Measurements from ENCODE around the gene CCDC177.

Gene CCDC177

DNA sequence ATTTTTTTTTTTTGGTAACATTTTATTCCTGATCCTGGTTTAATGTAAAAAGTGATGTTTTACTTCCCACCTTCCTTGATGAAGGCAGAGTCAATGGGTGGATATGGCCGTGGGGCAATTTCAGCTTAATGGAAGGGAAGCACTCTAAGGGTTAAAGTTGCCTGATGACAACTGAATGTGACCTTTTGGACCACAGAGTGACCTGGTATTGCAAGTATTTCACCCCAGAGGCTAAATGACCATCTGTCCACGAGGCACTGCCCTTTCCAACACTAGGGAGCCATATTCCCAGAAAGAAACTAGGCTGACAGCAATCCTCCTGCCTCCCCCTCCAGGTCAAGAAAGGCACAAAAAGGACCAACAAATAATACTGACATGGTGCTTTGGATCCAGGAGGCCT lies 4.8 kb downstream of the CCDC177 start:
- DNase-seq, result no peak

DNA sequence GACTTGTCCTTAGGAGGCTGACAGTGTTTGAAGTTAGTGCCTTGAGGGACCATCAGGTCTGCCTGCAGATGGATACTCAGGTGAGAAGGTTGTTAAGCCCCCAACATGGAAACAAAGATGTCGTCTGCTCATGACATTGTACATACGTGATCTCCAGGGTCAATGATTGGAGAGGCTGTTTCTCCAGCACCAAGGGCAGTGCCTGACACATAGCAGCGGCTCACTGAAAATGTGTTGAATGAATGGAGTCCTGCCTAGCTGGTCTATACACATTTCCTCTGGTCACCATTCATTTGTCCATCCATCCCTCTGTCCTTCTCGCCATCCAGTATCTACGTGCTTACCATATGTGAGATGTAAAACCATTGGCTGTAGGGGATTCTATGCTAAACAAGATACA lies 7.1 kb downstream of the CCDC177 start:
- DNase-seq, result no peak

DNA sequence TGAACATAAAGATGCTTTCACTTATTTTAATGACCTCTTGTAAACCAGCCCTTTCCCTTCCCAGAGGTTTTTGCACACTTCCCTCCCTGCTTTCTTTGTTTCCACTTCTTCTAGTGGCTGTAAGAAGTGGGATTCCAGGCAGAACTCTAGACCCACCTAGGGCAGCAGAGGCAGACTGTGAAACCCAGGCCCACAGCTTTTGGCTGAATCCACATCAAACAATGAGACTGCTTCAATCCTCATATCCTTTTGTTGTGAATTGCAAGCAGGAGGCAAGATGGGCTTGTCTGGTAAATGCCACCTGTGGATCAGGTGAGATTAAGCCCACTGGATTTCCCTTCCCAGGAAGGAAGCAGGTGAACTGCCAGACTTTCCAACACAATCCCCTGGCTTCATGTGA lies 12.8 kb downstream of the CCDC177 start:
- DNase-seq, result no peak

DNA sequence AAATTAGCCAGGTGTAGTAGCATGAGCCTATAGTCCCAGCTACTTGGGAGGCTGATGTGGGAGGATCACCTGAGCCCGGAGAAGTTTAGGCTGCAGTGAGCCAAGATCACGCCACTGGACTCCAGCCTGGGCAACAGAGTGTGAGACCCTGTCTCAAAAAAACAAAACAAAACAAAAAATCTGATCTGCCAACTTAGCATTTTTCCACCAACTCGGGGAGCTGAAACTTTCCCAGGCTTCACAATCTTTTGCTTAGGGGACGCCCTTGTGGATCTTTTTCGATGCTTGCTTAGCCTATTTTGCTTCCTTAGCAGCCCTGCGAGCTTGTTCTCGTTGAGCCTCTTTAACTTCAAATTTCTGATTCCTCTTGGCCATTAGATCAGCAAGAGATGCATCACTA lies 13.8 kb downstream of the CCDC177 start:
- no peak for DNase-seq

DNA sequence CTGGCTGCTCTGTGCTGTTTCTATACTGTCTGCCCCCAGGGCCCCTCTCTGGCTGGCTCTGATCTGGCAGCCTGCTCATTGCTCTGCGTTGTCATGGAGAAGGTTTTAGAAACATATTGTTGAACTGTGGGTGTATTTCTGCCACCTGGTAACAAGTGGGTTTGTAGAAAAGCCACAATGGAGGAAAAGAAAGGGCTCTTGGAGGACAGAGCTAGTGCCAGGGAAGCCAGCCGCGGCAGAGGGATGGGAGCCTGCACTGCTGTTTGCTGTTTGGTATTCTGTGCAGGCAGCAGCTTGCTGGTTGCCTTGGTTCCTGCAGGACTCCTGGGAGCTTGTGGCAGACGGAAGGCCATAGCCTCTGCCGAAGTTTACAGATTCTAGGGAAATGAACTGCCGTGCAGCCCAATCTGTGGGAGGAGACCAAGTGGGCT lies 15.1 kb downstream of the CCDC177 start:
- peak in 47 of 56 donors; percentile 6 to 78 (median 39) for DNase-seq

DNA sequence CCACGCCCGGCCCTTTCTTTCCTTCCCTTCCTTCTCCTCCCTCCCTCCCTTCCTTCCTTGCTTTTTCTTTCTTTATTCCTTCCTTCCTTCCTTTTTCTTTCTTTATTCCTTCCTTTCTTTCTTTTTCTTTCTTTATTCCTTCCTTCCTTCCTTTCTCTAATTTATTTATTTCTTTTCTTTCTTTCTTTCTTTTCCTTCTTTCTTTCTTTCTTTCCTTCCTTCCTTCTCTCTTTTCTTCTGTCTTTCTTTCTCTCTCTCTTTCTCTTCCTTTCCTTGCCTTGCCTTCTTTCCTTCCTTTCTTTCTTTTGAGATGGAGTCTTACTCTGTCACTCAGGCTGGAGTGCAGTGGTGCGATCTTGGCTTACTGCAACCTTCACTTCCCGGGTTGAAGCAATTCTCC lies 15.9 kb downstream of the CCDC177 start:
- DNase-seq, result no peak

DNA sequence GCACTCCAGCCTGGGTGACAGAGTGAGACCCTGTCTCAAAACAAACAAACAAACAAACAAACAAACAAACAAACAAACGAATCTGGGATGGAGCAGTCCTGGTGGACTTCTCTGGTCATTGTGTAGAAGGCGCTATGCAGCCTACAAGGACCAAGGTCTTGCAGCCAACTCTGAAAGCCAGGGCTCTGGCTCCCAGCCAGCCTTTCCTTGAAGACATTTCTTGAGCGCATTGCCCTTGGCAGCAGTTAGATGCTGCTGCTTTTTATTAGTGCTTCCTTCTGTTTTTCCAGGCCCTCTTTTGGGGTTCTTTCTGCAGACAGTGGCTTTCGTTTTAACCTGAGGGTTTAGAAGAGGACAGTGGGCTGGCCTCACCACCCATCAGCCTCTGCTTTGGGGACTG lies 20.2 kb downstream of the CCDC177 start:
- DNase-seq, result peak in 16 of 56 donors; percentile 2 to 69 (median 31)

DNA sequence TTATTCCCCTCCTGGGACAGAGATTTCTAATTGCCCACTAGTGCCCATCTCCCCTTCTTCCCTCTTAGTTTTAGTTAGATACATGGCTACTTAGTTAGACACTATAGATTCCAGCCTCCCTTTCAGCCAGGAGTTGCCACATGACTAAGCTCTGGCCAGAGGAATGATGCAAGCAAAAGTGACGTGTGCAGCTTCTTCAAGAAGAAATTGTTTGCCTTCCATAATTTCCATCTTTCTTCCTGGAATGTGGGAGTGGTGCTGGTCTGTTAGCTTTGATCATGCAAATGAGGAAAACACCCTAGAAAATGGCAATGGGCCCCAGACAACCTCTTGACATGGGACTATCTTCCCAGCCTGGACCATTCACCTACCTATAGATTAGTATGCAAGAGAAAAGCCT lies 21.4 kb downstream of the CCDC177 start:
- DNase-seq, result no peak

DNA sequence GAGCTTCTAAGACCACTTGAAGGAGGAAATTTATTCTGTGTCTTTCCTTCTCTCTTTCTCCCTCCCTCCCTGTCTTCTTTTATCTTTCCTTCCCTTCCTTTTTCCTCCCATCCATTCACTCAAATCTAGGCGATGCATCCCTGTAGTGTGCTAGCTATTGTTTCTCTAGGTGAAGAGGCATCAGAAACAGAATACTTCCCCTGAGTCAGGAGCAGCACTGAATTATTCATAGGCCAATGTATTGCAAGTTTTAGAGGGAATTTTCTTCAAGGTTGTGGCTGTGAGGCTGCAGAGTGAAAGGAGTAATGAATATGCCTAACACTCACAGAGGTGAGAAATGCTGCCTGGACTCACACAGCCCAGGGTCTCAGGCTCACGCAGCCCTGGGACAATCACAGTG lies 23.2 kb downstream of the CCDC177 start:
- no peak for DNase-seq

DNA sequence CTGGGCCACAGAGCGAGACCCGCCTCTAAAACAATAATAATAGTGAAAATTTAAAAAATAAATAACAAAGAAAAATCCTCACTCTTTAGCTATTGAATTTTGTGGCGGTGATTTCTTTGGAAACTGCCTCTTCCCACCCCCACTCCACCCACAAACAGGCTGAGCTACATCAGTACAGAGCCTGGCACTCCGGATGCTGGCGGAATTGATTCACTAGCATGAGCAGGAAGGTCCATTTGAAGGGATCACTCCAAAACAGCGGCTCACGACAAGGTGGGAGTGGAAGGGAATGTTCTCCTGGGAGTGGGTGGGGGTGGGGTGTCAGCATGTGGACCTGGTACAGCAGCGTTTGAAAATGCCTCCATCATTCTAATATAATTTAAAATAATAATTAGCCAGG lies 26.1 kb downstream of the CCDC177 start:
- peak in 7 of 56 donors; percentile 3 to 38 (median 16) for DNase-seq

DNA sequence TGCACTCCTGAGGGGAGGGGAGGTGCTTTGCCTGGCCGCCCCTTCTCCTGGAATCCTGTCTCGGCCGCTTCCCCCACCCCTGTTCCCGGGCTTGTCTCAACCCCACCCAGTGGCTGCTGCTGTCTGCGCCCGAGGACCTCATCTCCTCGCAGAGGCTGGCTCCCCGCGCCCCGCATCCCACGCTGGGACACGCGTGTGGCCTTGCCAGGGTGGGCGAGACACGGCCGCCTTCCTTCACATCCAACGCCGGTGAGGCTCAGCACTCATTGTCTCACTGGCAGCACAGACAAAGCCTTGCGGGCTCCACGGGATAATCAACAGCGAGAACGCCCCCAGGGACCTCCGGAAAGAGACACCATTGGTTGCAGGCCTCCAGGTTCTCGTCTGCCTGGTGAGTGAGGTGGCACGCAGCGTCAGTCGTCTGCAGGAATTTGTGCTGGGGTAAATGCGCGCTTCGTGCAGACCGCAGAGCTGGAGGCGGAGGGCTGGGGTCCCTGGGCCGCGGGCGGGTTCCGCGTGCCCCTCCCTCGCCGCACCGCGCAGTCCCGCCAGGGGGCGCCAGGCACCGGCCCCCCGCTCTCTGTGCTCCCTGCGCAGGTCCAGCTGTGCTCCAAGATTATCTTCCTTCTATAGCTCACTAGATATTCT lies 26.8 kb downstream of the CCDC177 start:
- peak in 29 of 56 donors; percentile 12 to 68 (median 38) for DNase-seq

DNA sequence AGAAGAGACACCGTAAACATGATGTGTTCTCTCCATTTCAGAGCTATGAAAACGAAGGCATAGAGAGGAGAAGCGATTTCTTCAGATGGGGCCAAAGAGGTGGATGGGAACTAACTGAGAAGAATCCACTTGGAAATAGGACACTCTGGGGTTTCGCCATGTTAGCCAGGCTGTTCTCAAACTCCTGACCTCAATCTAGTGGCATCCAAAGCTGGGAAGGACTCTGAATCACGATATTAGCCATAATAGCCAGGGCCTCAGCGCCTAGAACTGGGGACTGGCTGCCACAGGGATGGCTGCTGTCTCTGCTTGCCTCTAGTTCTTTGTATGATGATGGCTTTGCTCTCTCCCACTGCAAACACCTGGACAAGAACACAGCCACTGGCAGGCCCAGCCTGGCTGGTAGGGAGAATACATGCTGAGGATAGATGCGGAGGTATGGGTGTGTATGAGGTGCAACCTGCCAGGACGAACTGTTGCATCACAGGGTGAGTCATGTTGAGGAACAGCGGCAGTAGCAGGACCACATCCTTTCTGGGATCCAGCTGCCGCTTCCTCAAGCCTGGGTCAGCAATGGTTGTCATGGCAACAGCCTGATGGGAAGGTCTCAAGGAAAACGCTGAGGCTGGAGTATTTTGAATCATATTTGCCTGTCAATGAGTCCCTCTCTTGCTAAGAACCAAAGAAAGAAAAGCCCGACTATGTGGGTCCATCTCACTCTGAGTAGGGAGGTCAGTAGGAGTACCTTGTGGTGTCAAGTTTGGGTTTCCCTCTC lies 31.1 kb downstream of the CCDC177 start:
- peak in 5 of 56 donors; percentile 2 to 11 (median 6) for DNase-seq

DNA sequence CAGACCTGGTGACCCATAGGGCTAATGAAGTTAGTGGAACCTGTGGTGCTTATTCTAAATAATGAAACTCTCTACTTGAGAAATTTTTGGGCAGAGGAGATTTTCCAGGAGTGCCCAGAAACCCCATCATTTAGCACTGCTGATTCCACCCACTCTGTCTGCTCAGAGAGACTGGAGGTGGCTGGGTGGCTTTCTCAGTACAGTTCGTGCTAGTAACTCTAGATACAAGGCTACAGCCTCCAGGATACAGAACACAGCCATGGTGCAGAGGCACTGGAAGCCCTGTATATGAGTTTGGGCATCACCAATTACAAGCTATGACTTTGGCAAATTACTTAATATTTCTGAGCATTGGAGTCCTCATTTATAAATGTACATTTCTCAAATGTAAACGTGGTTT lies 32.4 kb downstream of the CCDC177 start:
- peak in 13 of 56 donors; percentile 4 to 48 (median 18) for DNase-seq

DNA sequence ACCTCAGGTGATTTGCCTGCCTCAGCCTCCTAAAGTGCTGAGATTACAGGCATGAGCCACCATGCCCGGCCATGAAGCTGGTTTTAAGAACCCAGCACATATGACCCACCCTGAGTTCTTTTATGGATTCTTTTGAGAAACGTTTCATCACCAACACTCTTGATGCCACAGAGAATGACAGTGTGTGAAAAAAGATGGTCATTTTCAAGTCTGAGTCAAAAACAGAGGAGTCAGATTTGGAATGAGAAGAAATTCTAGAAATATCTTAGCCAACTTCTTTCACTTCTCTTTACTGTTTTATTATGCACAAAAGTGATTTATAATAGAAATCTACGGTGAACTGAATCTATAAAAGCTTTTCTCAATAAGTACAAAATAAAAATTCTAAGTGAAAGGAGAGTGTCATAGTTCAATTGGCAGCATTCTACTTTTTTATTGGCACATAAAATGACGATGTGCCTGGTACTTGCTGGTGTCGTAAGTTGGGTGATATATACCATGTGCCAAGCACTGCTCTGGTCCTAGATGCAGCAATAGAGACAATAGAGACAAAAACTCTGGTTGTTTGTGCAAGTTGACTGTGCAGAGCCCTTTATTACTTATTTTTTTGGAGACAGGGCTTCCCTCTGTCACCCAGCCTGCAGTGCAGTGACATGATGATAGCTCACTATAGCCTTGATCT lies 33.9 kb downstream of the CCDC177 start:
- no peak for DNase-seq

DNA sequence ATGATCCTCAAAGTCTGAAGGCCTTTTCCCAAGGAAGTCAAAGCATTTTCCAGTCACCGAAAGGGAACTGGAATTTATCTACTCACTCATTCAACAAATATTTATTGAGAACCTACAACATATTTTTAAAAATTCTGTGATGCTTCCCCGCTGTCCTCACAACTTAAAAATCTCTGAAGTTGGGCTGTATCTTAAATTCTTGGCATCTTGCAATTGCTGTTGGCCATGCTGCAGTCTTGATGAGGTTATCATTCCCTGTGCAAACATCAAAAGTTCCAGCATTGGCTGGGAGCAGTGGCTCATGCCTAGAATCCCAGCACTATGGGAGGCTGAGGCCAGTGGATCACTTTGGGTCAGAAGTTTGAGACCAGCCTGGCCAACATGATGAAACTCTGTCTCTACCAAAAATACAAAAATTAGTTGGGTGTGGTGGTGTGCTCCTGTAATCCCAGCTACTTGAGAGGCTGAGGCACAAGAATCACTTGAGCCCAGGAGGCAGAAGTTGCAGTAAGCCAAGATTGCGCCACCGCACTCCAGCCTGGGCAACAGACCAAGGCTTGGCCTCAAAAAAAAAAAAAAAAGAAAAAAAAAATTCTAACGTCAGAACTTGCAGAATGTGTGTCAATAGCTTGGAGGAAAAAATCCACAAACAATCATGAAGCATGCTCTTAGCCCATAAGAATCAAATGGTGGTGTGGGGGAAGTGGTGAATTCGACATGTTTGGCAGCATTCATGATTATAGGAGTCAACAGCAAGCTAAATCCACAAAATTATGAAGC lies 34.9 kb downstream of the CCDC177 start:
- no peak for DNase-seq

DNA sequence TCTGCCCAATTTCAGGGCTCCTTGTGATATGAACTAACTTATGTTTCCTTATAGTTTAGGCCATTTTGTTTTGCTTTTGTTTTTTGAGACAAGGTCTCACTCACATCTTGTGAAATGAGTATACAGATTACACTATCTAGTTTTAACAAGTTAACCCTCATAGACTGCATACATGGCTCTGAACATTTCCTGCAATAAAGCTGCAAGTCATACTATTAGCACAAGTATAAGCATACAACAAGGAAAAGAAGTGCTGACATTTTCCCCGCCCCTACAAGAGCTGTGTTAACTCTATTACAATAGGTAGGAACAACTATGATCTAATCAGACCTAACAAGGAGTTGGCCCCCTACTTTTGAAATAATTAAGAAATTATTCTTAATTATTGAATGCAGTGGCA lies 35.9 kb downstream of the CCDC177 start:
- no peak for DNase-seq

DNA sequence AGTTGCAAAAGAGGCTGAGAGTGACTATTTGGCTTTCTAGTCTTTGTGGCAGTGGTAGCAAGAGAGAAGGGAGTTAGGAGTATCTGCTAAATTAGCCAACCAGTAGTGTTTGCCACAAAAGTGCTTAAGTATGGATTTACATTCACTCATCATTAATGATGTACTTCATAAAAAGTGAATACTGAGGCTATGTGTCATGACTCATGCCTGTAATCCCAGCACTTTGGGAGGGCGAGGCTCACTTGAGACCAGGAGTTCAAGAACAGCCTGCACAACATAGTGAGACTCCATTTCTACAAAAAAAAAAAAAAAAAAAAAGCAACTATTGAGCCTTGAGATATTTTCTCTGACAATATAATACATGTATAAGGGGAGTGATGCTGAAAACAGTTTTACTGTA lies 36.8 kb downstream of the CCDC177 start:
- DNase-seq, result no peak

DNA sequence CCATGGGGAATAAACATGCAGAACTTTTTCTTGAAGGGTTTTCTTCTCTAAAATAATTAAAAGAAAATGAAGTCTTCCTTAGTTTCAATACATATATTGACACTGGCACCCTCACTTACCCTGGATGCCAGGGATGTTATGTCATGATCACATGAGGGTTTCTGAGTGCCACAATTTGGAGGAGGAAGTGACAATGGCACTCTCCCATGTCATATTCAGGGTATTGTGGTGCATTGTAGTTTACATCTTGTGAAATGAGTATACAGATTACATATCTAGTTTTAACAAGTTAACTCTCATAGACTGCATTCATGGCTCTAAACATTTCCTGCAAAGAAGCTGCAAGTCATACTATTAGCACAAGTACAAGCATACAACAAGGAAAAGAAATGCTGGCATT lies 37.7 kb downstream of the CCDC177 start:
- DNase-seq, result no peak

DNA sequence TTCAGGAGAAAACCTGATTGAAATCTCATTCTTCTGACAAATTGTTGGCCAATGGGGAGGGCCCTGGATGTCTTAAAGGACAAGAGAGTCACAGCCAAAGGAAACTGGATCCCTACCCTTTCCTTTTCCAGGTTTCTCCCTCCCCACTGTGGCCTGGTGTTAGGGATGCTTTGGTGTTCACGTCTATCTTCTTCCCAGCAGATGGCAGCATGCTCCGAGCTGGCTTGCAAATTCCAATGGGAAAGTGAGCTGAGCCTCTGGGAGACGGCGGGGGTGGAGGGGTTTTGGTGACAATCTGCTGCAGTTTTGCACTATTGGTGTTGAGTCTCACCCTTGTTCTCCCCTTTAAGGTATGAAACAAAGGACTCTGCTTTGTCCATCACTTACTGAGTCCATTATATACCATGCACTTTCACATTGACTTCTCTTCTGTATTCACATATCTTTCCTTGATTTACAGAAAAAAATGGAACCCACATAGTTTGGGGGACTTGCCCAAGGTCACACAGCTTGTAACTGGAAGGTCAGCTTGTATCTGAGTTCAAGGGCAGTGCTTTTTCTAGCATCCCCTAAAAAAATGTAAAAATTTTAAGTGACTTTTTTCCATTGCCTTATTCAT lies 39.3 kb downstream of the CCDC177 start:
- peak in 37 of 56 donors; percentile 4 to 79 (median 29) for DNase-seq

DNA sequence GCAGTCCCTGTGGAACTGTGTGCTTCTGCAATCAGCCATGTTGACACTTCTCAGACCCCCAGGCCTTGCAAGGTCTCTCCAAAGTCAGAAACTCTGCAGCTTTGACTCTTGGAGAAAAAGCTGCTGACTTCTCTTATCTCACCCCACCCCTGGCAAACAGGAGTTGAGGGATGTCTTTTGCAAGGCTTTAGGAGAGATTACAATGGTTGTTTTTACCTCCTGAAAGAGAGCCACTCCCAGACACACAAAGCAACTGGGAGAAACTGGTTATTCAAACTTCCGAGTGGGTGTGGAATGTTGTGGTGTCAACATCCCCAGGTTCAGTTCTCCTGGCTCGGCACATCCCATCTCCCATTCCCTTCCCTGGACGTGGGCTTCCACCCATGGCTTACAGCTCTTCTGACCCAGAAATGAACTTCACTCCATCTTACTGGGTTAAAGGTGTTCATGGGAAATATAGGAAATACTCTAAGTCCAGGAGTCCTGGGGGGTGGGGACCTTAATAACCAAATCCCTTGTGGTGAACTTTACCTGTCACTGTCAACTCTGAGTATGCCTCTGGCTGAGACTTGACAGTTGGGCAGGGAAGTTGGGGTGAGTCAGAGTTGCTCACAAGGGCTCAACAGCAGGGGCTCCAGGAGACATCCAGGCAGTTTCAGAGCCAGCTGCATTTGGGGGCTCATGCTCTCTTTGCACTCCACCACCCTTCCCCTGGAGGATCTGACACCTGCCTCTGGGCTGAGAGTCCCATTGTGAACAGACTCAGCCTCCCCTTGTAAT lies 41.9 kb downstream of the CCDC177 start:
- DNase-seq, result no peak

All from nucleus accumbens (tissue), 56 donors.